Lung (tissue), 12 donors: ENCODE measurements around the gene SRD5A1. TPM values are rescaled to one million over a fixed set of nuclear protein-coding genes. Genes with fewer than 3 reads are reported as not detected.

Experiments used
- ATAC-seq: fragments of 200-7000 bp; cut with Tn5 transposase; one replicate; pipeline ENCODE4 v1.9.1; 2020; ENCODE audit warnings: moderate number of reproducible peaks; ENCODE audit not compliant: insufficient read depth, low FRiP score
- DNase-seq, 3 donors: peaks; one replicate each; pipeline ENCODE4 v3.0.0-alpha.2; 2013 to 2017
- H3K27ac ChIP-seq, 2 donors: one replicate each; pipeline ENCODE4 v1.5.1; 2013; ENCODE audit warnings: mild to moderate bottlenecking in 2 of 2, moderate library complexity in 2 of 2, control low read depth in 1 of 2, inconsistent platforms in 1 of 2, low read depth in 1 of 2, low read length in 1 of 2
- H3K27me3 ChIP-seq, 3 donors: one replicate each; pipeline ENCODE4 v1.5.1; 2013; ENCODE audit warnings: low read length in 2 of 3; ENCODE audit not compliant: control insufficient read depth in 3 of 3, insufficient read depth in 3 of 3
- H3K36me3 ChIP-seq, 4 donors: one replicate each; pipeline ENCODE4 v1.5.1; 2013; ENCODE audit warnings: low read length in 4 of 4, mild to moderate bottlenecking in 1 of 4, moderate library complexity in 1 of 4; ENCODE audit not compliant: control insufficient read depth in 4 of 4, insufficient read depth in 4 of 4
- H3K4me1 ChIP-seq, 5 donors: one replicate each; pipeline ENCODE4 v1.5.1; 2013; ENCODE audit warnings: low read length in 5 of 5, mild to moderate bottlenecking in 2 of 5, moderate library complexity in 1 of 5; ENCODE audit not compliant: control insufficient read depth in 5 of 5, insufficient read depth in 5 of 5
- H3K4me3 ChIP-seq: one replicate; pipeline ENCODE4 v1.5.1; 2013; ENCODE audit warnings: mild to moderate bottlenecking, control low read depth, moderate library complexity
- H3K9ac ChIP-seq, 2 donors: one replicate each; pipeline ENCODE4 v1.5.1; 2013; ENCODE audit warnings: low read length in 2 of 2, control low read depth in 1 of 2; ENCODE audit not compliant: insufficient read depth in 1 of 2
- H3K9me3 ChIP-seq, 4 donors: one replicate each; pipeline ENCODE4 v1.5.1; 2013; ENCODE audit warnings: low read length in 3 of 4, mild to moderate bottlenecking in 1 of 4, moderate library complexity in 1 of 4; ENCODE audit not compliant: control insufficient read depth in 4 of 4, insufficient read depth in 3 of 4
- CTCF ChIP-seq: IDR thresholded peaks from 2 replicates; pipeline ENCODE4 v1.5.1; 2012; ENCODE audit warnings: mild to moderate bottlenecking; ENCODE audit errors: control extremely low read depth, extremely low read depth
- WGBS, 2 donors: extraction: QIAGEN DNeasy Blood & Tissue Kit; methylation state at CpG; one replicate each; pipeline ENCODE4 v1.1.7; 2013; 5-methylcytosine and 5-hydroxymethylcytosine counted together
- polyA plus RNA-seq, 2 donors: library from polyadenylated mRNA; stranded (reverse); fragments of 200-250 nt; gene quantifications; one replicate each; pipeline ENCODE4 v1.2.1, GENCODE V29; 2013
- total RNA-seq, 2 donors: library from RNA; depleted of rRNA in 1 of 2; stranded (reverse); fragments of >200 nt in 1 of 2; gene quantifications; one replicate each; pipeline ENCODE4 v1.2.1, GENCODE V29; 2014 to 2021
- donor health status: control.
- donor health status: control.
- donor health status: Bipolar disorder and iron deficiency.
- donor health status: healthy.
- donor health status: DM: yes; HTN: yes; CAD: no.

Gene SRD5A1
- total and polyA plus RNA-seq, 4 donors = 2.6 to 14.4 (median 7.3) TPM

GRCh38 chr5:6608016-6608415 is 25.2 kb upstream of the SRD5A1 start:
- TF ChIP-seq CTCF = no peak
- DNase-seq (no peak), ATAC-seq (no peak)
- no peaks in the 10 kb centered on the region for H3K4me1 ChIP-seq
- H3K27ac ChIP-seq = no peak overlapping the region
- no peak overlapping the region for H3K9ac ChIP-seq
- H3K36me3 ChIP-seq = peaks cover 29 to 66% (median 53%) of the 10 kb centered on the region in 4 donors
- no peaks in the 10 kb centered on the region for H3K27me3 ChIP-seq
- WGBS, 2 donors = 81 to 94% methylated on average over 3 of the region's 3 CpGs
- H3K4me3 ChIP-seq = no peak overlapping the region
- H3K9me3 ChIP-seq = no peaks in the 10 kb centered on the region

- 90 to 93% methylated on average over 20 of the region's 20 CpGs for WGBS, 2 donors
- H3K27me3 ChIP-seq = no peaks in the 10 kb centered on the region
- no peaks in the 10 kb centered on the region for H3K9me3 ChIP-seq
- no peak overlapping the region for H3K27ac ChIP-seq
- ATAC-seq = no peak
- no peak overlapping the region for H3K9ac ChIP-seq
- peaks cover 28 to 71% (median 53%) of the 10 kb centered on the region in 4 donors for H3K36me3 ChIP-seq
- no peak for TF ChIP-seq CTCF
- no peak overlapping the region for H3K4me3 ChIP-seq
- H3K4me1 ChIP-seq = no peaks in the 10 kb centered on the region
- no peak for DNase-seq
Measured at GRCh38 chr5:6611334-6612256, 21.6 kb upstream of the SRD5A1 start.

- 90 to 93% methylated on average over 8 of the region's 8 CpGs for WGBS, 2 donors
- H3K27ac ChIP-seq = no peak overlapping the region
Measured at GRCh38 chr5:6615034-6615815, 18.0 kb upstream of the SRD5A1 start.

More at GRCh38 chr5:6615034-6615815, 18.0 kb upstream of the SRD5A1 start:
- Histone ChIP-seq H3K9me3 (no peaks in the 10 kb centered on the region), H3K27me3 (no peaks in the 10 kb centered on the region), H3K4me1 (no peaks in the 10 kb centered on the region), H3K9ac (no peak overlapping the region), H3K36me3 (peaks cover 34 to 63% (median 51%) of the 10 kb centered on the region in 4 donors), H3K4me3 (no peak overlapping the region)
- no peak for TF ChIP-seq CTCF
- ATAC-seq (no peak), DNase-seq (no peak)
